NCI-H526 (cell line): ENCODE results near the gene ARIH1.
A peak's percentile ranks its signal among the peaks of the same experiment; 100 is the strongest.
"Not testable (repeated sequence)": the region's sequence is repeated elsewhere in the genome, so short reads cannot be mapped to it uniquely, and the experiment has no call there.

Source experiments
- DNase-seq, 2 experiments: peaks; one replicate each; lab custom pipeline; 2025; lab: John Stamatoyannopoulos, UW

Gene ARIH1, protein sequence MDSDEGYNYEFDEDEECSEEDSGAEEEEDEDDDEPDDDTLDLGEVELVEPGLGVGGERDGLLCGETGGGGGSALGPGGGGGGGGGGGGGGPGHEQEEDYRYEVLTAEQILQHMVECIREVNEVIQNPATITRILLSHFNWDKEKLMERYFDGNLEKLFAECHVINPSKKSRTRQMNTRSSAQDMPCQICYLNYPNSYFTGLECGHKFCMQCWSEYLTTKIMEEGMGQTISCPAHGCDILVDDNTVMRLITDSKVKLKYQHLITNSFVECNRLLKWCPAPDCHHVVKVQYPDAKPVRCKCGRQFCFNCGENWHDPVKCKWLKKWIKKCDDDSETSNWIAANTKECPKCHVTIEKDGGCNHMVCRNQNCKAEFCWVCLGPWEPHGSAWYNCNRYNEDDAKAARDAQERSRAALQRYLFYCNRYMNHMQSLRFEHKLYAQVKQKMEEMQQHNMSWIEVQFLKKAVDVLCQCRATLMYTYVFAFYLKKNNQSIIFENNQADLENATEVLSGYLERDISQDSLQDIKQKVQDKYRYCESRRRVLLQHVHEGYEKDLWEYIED

GRCh38 chr15:72473614-72474465 lies at the start of gene ARIH1:
TSS of gene ARIH1 (plus strand) at chr15:72474330. CDS start at chr15:72474640, 310 bp downstream.
- peak; percentile 90 to 97 for DNase-seq

GRCh38 chr15:72426753-72427152 lies 47.4 kb upstream of the ARIH1 start:
- DNase-seq, result no peak

DNA sequence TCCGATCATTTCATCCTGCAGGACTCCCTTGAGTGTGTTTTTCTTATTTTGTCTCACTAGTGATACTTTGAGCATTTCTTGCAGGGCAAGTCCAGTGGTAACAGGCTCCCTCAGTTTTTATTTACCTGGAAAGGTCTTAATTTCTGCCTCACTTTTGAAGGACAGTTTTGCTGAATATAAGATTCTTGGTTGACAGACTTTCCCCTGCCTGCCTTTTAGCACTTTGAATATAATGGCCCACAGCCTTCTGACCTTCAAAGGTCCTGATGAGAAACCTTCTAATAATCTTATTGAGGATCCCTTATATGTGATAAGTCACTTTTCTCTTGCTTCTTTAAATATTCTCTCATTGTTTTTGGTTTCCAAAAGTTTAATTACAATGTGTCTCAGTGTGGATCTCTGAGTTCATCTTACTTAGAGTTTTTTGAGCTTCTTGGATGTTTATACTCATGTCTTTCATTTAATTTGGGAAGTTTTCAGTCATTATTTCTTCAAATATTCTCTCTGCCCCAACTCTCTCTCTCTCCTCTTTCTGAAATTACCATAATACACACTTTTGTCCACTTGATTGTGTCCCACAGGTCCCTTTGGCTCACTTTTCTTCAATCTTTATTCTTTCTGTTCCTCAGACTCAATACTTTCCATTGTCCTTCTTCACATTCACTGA lies 36.3 kb upstream of the ARIH1 start:
- no peak for DNase-seq

GRCh38 chr15:72442848-72443247 lies 31.3 kb upstream of the ARIH1 start:
- not testable (repeated sequence) for DNase-seq

- DNase-seq, result no peak
Measured at GRCh38 chr15:72445426-72445825, 28.7 kb upstream of the ARIH1 start.

DNA sequence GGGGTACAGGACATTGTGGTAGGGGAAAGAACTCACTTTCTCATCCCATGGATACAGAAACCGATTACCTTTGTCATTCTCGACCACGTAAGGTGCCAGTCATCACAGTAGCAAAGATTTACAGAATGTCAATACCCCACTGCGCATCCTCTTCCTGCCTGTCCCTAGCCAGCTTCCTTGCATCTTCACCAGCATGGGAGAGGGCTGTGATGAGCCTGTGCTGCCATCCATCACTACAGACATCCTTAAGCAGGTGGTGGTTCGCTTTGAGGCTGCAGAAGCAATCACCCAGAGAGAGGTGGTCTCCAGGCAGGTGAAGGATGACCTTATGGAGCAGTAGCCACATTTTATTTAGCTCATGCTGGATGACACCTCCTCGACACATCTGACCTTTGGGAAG lies 23.3 kb upstream of the ARIH1 start:
- DNase-seq, result no peak

DNA sequence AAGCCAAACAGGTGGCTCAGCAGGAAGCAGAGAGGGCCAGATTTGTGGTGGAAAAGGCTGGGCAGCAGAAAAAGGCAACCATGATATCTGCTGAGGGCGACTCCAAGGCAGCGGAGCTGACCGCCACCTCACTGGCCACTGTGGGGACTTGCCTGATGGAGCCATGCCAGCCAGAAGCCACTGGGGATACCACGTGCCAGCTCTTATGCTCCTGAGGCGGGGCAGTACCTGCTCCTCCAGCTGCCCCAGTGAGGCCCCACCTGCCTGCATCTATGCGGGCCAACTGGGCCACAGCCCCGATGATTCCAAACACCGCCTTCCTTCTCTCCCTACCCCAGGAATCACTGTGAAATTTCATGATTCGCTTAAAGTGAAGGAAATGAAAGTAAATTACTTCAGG lies 22.9 kb upstream of the ARIH1 start:
- DNase-seq, result no peak

GRCh38 chr15:72456684-72457083 lies 17.4 kb upstream of the ARIH1 start:
- DNase-seq, result no peak

DNA sequence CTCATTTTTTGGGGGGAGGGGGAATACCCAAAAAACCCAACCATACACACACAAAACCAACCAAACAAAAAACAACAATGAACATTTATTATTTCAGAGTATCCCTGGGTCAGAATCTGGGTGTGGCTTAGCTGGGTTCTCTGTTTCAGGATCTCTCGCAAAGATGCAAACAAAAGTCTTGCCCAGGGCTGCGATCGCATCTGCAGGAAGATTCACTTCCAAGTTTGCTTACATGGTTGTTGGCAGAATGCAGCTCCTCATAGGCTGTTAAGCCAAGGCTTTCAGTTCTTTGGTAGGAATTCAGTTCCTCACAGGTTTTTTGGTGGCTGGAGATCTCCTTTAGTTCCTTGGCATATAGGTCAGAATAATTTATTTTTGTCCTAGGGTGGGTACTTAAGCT lies 13.7 kb upstream of the ARIH1 start:
- no peak for DNase-seq

GRCh38 chr15:72463702-72464101 lies 10.4 kb upstream of the ARIH1 start:
- DNase-seq, result no peak

- no peak for DNase-seq
Measured at GRCh38 chr15:72464251-72464650, 9.9 kb upstream of the ARIH1 start.

GRCh38 chr15:72468103-72468502 lies 6.0 kb upstream of the ARIH1 start:
- no peak for DNase-seq

DNA sequence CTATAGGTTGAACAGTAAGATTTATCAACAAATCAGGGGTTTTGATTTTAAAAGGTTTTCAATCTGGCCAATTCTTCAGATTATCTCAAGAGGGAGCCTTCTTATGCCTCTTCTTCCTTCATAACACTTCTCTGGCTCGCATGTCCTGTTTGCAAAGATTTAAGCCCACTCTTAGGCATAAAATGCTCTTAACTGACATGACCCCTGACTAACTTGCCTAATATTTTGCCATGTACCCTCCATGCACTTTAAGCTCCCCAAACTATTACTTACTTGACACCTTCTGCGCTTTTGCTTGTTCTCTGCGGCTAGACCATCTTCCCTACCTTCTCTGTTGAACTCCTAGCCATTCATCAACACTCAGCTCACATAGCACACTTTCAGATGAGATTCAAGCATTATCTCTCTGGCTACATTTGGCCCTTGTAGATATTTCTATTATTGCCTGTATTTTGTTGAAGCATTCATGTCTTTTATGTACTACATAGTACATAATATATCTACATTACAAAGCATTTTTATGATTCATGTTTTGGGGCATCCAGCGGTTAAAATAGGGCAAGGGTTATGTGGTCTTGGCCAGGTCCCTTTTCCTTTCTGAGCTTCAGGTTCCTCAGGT lies 1.0 kb upstream of the ARIH1 start:
- DNase-seq, result no peak

DNA sequence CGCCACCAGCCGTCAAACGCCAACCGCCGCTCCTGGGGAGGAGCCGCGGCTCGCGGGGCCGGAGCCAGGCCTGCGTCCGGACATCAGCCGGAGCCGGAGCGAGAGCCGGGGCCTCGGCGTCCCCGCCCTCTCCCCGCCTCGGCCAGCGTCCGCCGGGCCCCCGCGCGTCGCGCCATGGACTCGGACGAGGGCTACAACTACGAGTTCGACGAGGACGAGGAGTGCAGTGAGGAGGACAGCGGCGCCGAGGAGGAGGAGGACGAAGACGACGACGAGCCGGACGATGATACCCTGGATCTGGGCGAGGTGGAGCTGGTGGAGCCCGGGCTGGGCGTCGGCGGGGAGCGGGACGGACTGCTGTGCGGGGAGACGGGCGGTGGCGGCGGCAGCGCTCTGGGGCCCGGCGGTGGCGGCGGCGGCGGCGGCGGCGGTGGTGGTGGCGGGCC lies 359 bp downstream of the ARIH1 start:
- DNase-seq, result peak in 1 of 2 experiments; percentile 66

- DNase-seq, result peak; percentile 62 to 78
Measured at GRCh38 chr15:72474912-72475628, 940 bp downstream of the ARIH1 start.

- DNase-seq, result no peak
Measured at GRCh38 chr15:72475674-72476073, 1.5 kb downstream of the ARIH1 start.

DNA sequence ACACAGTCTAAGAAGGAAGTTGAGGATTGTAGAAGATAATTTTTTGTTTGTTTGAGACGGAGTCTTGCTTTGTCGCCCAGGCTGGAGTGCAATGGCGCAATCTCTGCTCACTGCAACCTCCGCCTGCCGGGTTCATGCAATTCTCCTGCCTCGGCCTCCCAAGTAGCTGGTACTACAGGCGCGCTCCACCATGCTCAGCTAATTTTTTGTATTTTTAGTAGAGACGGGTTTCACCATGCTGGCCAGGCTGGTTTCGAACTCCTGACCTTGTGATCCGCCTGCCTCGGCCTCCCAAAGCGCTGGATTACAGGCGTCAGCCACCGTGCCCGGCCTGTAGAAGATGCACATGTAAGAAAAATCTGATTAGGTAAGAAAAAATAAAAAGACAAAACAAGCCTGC lies 2.2 kb downstream of the ARIH1 start:
- not testable (repeated sequence) for DNase-seq

GRCh38 chr15:72481015-72481659 lies 7.0 kb downstream of the ARIH1 start:
- no peak for DNase-seq

DNA sequence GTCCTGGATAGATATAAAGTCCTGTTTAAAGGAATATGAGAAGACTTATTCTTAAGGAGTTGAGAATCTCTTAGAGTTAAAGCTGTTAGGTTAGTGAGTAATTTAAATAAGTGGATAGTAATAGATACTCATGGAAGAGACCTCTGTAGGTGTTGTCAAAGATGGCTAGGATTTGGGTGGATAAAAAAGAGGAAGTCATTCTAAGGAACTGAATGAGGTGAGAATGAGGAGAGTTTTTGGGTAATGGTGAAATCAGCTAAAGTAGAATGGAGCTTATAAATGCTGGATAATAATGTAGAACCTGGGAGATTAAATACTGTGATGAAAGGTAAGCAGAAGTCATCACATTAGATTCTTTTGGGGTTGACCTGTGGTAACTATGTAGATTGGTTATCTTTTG lies 8.1 kb downstream of the ARIH1 start:
- no peak for DNase-seq

DNA sequence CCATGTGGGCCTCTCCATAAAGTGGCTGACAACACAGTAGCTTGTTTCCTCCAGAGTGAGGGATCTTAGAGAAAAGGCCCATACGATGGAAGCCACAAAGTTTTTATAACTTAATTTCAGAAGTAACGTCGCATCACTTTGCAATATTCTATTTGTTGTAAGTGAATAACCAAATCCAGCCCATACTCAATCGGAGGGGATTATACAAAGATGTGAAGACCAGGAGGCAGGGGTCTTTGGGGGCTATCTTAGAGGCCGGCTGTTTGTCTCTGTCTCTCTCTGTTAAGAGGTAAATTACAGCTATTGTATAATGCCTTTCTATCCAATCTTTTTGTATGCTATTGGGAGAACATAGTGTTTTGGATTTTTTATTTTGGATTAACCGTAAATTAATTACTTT lies 9.1 kb downstream of the ARIH1 start:
- DNase-seq, result no peak

DNA sequence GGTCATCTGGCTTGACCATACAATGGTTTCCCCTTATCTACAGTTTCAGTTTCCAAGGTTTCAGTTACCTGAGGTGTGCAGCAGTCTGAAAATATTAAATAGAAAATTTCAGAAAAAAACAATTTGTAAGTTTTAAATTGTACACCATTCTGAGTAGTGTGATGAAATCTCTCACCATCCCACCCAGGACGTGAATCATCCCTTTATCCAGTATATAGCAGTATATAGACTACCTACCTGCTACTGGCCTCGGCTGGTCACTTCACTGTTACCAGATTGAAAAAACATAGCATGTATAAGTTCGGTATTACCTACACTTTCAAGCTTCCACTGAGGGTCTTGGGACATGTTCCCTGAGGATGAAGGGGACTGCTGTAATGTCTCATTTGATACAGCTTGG lies 12.0 kb downstream of the ARIH1 start:
- no peak for DNase-seq
